Rectal smooth muscle tissue (tissue), 1 donor: ENCODE measurements around the gene STEAP1B.
"Not testable (repeated sequence)": the region's sequence is repeated elsewhere in the genome, so short reads cannot be mapped to it uniquely, and the experiment has no call there.

ENCODE experiments used
- H3K27ac ChIP-seq: one replicate; pipeline ENCODE4 v1.7.0; 2013; ENCODE audit warnings: low read depth, low read length, inconsistent platforms
- H3K27me3 ChIP-seq: one replicate; pipeline ENCODE4 v1.7.0; 2013; ENCODE audit warnings: low read length; ENCODE audit not compliant: control insufficient read depth, insufficient read depth
- H3K36me3 ChIP-seq: one replicate; pipeline ENCODE4 v1.7.0; 2013; ENCODE audit warnings: low read length; ENCODE audit not compliant: control insufficient read depth, insufficient read depth
- H3K4me1 ChIP-seq: one replicate; pipeline ENCODE4 v1.7.0; 2013; ENCODE audit warnings: low read length; ENCODE audit not compliant: control insufficient read depth, insufficient read depth
- H3K4me3 ChIP-seq: one replicate; pipeline ENCODE4 v1.7.0; 2013; ENCODE audit warnings: low read length
- H3K9ac ChIP-seq: one replicate; pipeline ENCODE4 v1.7.0; 2013; ENCODE audit warnings: low read length

Gene STEAP1B

DNA sequence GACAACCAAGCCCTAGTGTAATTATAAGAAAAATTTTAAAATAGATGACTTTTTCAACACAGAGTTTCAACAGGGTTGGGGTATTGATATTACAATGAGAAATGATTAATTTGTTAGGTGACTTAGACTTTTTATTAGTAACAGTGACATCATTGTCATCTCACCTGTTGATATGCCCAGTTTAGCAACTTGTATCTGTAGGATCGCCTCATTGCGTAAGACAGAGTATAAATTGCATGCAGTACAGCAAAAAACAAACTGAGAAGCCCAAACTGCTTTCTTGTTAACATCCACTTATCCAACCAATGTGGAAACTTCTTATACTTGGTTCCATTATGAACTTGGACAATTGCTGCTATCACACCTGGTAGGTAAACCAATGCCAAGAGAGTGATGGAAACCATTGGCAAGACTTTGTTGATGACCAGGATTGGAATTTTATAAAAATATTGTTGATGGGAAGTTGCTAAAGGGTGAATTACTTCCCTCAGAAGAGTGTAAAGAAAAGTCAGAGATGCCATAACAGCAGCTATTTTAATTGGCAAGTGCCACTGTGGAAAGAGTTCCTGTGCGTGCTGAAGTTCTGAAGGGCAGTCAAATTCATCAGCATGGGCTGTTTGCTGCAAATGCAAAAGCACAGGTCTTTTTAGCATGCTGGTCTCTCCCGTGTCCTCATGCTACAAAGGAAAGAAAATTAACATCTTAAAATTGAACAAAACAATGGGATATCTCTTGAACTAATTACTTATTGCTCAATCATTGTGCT is 6.6 kb downstream of the STEAP1B start:
- H3K27me3 ChIP-seq, H3K9ac ChIP-seq, H3K4me3 ChIP-seq, H3K27ac ChIP-seq, H3K36me3 ChIP-seq, H3K4me1 ChIP-seq: not testable (repeated sequence)

DNA sequence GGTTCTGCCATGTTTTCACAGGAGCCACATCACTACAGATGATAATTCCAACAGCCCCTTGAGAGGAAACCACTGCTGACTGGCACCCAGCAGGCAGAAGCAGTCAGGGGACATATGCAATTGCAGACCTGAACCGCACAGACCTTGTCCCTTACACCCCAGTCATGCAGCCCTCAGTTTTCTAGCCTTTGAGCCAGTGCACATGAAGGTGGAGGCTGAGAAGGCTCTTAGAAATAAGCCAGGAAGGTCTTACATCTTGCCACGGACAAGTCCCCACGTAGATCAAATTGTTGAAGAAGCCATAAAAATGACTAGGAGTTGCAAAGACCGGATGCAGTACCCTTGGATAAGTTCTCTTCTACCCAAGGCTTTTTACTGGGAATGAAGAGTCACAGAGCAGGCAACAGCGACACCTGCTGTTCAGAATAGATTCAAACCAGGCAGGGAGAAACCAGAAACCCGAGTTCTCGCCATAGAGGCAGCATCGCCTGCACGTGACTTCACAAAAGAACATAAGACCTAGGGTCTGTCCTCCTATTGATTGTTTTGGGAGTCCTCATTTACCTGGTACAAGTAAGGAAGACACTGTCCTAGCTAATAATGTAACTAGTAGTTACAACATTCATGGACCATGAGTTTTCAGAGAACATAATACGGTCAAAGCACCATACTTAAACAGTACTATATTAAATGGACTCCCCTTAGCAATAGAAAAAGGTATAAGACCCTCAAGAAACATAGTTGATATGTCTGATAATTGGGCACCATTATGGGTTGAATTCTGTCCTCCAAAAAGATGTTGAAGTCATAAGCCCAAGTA is 11.1 kb downstream of the STEAP1B start:
- Histone ChIP-seq H3K9ac (no peak overlapping the region), H3K27ac (no peak overlapping the region), H3K4me3 (no peak overlapping the region), H3K27me3 (peaks cover 2% of the 10 kb centered on the region), H3K4me1 (no peaks in the 10 kb centered on the region), H3K36me3 (no peaks in the 10 kb centered on the region)

DNA sequence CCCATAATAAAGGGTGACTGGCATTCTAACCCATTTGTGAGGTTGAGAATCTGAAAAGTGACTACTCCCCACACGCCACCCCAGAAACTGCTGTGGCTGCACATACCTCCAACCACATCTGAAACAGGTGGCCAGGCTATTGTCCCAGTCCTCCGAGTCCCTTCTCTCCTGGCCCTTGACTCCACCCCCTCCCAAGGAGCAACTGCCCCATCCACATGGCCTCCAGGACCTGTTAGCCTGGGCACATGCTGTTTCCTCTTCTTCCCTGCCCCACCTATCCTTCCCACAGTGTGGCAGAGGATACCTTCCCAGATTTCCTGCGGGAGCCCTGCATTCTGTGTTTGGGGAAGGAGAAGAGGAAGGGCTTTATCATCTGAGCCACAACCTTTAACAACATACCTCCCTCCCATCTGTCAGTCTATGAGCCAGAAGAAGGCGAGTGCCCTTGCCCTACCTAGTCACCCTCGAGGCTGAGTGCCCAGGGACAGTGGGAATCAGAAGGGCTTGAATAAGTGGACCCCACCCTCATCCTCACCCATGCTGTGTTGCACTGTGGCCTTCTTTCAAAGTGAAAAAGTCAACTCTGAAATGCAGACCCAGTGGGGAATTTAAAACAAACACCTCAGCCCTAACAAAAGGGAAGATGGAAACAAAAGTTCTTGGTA is 11.9 kb downstream of the STEAP1B start:
- H3K4me1 ChIP-seq, result no peaks in the 10 kb centered on the region
- H3K27ac ChIP-seq, result no peak overlapping the region
- peaks cover 2% of the 10 kb centered on the region for H3K27me3 ChIP-seq
- H3K4me3 ChIP-seq, result no peak overlapping the region
- no peaks in the 10 kb centered on the region for H3K36me3 ChIP-seq
- no peak overlapping the region for H3K9ac ChIP-seq

DNA sequence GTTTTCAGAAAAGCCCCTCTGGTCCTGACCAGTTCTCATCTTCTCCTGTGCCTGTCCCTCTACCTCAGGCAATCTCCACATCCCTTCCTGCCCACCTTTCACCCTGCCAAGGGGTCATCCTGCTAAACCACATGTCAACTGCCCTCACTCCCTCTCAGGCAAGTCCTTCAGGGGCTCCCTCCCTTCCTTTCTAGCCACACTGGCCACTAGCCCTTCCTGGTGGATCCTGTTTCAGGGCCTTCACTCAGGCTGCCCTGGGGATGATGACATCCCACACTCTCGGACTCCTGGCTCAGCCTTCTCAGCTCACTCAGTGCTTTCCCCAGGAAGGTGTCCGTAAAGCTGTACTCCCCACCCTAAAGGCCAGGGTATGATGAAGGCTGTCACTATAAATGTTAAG is 13.4 kb downstream of the STEAP1B start:
- Histone ChIP-seq H3K27ac (no peak overlapping the region), H3K27me3 (peaks cover 2% of the 10 kb centered on the region), H3K4me1 (no peaks in the 10 kb centered on the region), H3K9ac (no peak overlapping the region), H3K4me3 (no peak overlapping the region), H3K36me3 (no peaks in the 10 kb centered on the region)

DNA sequence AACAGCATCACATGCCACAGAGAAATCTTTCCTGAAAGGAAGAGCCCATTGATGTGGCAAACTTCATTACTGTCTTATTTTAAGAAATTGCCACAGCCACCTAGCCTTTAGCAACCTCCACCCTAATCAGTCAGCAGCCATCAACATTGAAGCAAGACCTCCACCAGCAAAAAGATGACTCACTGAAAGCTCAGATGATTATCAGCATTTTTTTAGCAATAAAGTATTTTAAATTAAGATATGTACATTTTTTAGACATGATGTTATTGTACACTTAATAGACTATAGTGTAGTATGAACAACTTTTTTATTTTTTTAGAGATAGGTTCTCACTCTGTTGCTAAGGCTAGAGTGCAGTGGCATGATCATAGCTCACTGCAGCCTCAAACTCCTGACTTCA is 14.8 kb downstream of the STEAP1B start:
- Histone ChIP-seq H3K4me1 (no peaks in the 10 kb centered on the region), H3K27ac (no peak overlapping the region), H3K4me3 (no peak overlapping the region), H3K36me3 (no peaks in the 10 kb centered on the region), H3K9ac (no peak overlapping the region), H3K27me3 (peaks cover 2% of the 10 kb centered on the region)

DNA sequence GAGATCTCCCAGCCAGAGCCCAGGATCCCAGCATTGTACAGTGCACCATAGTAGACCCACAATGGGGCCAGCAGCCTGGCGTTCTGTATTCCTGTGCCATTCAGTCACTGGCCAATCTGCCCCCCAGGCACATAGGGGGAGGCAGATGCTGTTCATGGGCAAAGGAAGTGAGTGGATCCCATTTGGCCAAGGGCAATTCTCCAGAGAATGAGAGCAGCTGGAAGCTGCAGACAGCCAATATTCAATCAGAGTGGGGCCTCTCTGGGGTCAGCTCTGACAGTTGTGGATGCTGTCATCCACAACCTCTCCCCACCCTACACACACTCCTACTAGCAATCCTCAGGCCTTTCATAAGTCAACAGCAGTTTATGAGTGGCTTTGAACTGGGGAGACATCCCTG is 17.5 kb downstream of the STEAP1B start:
- H3K4me3 ChIP-seq, result no peak overlapping the region
- H3K36me3 ChIP-seq, result no peaks in the 10 kb centered on the region
- no peaks in the 10 kb centered on the region for H3K4me1 ChIP-seq
- no peak overlapping the region for H3K27ac ChIP-seq
- peaks cover 3% of the 10 kb centered on the region for H3K27me3 ChIP-seq
- no peak overlapping the region for H3K9ac ChIP-seq

DNA sequence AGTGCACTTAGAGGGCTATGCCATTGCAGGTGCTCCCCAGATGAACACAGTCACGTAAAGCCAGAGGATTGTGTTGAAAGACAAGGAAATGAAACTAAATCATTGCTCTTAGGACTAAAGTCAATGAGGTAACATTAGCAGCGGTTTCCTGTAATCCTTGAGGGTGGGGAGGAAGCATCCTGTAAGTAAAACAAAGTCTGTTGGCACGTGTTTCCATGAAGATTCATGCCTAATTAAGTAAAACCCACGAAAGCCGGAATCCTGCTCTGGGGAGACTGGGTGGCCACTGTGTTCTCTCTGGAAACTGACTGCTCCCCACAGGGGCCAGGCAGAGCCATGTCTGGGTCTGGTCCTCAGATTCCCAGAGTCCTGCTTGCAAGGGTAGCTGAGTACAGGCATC is 18.3 kb downstream of the STEAP1B start:
- H3K9ac ChIP-seq, result no peak overlapping the region
- H3K27ac ChIP-seq, result no peak overlapping the region
- H3K27me3 ChIP-seq, result peaks cover 3% of the 10 kb centered on the region
- H3K4me3 ChIP-seq, result no peak overlapping the region
- no peaks in the 10 kb centered on the region for H3K4me1 ChIP-seq
- H3K36me3 ChIP-seq, result no peaks in the 10 kb centered on the region

DNA sequence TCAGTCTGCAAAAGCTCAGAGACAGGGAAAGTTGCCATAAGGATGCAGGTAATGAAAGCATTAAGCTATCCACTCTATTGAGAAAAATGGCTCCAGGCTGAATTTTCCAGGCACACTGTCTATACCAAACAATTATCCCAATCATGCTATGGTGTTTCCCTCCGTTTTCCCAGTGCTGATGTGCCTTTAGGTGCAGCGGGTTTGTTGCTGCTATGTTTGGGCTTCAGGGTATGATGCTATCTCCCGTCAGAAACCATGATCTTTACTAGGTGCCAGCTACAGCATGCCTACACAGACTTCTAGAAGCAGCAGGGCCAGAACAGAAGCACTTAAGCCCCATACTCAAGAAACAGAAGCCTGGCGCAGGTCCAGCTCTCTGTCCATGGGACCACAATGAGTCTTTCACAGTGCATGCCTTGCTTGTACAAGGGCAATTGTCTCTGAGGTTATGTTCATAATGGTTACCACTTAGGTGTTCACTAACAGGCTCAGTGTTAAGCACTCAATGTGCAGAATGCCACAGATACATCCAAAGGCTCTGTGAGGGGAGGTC is 19.4 kb downstream of the STEAP1B start:
- Histone ChIP-seq H3K4me1 (no peaks in the 10 kb centered on the region), H3K27me3 (peaks cover 3% of the 10 kb centered on the region), H3K9ac (no peak overlapping the region), H3K4me3 (no peak overlapping the region), H3K27ac (no peak overlapping the region), H3K36me3 (no peaks in the 10 kb centered on the region)

DNA sequence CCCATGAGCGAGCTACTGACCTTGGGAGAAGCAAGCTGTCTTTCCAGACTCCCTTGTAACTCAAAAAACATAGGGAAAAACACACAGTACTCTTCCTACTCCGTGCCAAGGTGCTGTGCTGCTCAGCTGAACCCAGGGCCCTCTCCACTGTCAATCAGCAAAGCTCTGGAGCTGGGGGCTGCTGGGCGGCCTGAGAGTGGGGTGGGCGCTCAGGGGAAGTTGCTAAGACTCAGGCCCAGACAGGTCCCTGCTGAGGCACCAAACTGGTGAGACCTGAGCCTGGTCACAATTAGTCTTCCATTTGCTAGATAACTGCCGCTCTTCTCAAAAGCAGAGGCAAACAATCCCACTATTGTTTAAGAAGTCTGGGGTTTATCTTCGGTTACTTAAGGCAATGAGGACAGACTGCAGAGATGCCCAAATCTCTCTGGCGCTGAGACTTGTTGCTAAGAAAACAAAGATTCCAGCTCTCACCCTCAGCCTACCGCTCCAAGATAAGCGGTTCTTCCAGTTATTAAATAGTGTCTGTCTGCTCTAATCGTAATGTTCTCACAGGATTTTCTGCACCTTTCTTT is 22.0 kb downstream of the STEAP1B start:
- no peak overlapping the region for H3K9ac ChIP-seq
- H3K36me3 ChIP-seq, result no peaks in the 10 kb centered on the region
- H3K27ac ChIP-seq, result no peak overlapping the region
- H3K4me3 ChIP-seq, result no peak overlapping the region
- peaks cover 3% of the 10 kb centered on the region for H3K27me3 ChIP-seq
- no peaks in the 10 kb centered on the region for H3K4me1 ChIP-seq

DNA sequence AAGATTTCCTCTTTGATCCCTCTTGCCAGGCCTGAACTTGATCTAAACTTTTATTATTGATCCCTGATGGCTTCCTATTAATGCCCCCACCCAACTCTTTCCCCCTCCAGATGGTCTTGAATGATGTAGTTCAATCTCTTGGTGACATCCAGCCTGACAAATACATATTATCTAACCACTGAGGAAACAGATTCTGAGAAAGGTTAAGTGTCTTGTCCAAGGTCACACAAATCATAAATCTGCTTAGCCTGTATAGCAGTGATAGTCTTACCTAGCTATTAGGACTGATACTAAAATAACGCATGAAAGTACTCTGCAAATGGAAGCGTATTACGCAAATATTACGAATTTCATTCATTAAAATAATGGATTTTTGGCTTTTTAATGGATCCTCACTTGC is 22.7 kb downstream of the STEAP1B start:
- Histone ChIP-seq H3K27me3 (peaks cover 3% of the 10 kb centered on the region), H3K4me3 (no peak overlapping the region), H3K27ac (no peak overlapping the region), H3K36me3 (no peaks in the 10 kb centered on the region), H3K4me1 (no peaks in the 10 kb centered on the region), H3K9ac (no peak overlapping the region)

DNA sequence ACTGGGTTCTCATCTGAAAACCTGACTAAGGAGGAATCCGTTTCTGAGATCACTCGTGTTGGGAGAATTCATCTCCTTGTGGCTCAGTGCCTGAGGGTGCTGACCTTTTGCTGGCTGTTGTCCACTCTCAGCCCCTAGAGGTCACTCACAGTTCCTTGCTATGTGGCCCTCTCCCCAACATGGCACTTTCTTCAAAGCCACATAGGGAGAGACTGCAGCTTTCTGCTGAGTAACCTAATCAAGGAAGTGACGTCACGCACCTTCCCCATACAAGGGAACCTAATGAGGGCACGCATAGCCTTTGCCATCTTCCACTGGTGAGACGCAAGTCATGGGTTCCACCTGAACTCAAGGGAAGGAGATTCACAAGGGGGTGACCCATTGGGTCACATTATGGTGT is 23.2 kb downstream of the STEAP1B start:
- Histone ChIP-seq H3K4me1 (no peaks in the 10 kb centered on the region), H3K9ac (no peak overlapping the region), H3K36me3 (no peaks in the 10 kb centered on the region), H3K4me3 (no peak overlapping the region), H3K27ac (no peak overlapping the region), H3K27me3 (peaks cover 3% of the 10 kb centered on the region)

DNA sequence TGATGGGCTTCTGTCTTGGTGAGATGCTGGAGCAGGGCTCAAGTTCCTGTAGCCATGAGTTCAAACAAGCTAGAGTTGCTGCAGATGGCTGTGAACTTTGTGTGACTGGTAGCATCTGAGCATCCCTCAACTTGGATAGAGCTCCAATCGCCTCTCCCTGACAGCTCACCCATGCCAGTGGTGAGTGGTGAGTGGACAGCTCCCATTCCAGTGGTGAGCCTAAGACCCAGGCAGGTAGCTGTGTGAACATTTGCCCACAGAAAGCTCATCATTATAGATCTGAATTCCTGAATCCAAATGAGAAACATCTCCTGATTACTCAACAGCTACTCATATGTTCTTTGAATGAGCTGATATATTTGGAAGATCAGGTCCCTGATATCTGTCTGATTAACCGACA is 25.3 kb downstream of the STEAP1B start:
- peaks cover 3% of the 10 kb centered on the region for H3K27me3 ChIP-seq
- H3K9ac ChIP-seq, result no peak overlapping the region
- H3K27ac ChIP-seq, result no peak overlapping the region
- no peaks in the 10 kb centered on the region for H3K36me3 ChIP-seq
- no peaks in the 10 kb centered on the region for H3K4me1 ChIP-seq
- no peak overlapping the region for H3K4me3 ChIP-seq
